SH-SY5Y (cell line): ENCODE data around the gene CUBN.

Source experiments
- GATA2 ChIP-seq: IDR thresholded peaks from 2 replicates; pipeline ENCODE4 v1.6.1; 2011; ENCODE audit warnings: mild to moderate bottlenecking, low read depth, low read length
- GATA3 ChIP-seq: IDR thresholded peaks from 2 replicates; pipeline ENCODE4 v1.6.1; 2011; ENCODE audit warnings: low read depth, mild to moderate bottlenecking, low read length, moderate library complexity

- TF ChIP-seq GATA2 (no peak), GATA3 (no peak)
Observed at GRCh38 chr10:17143055-17143690, 13.6 kb upstream of the CUBN start.
